ENCODE results near the gene ACTBL2.
A peak's percentile ranks its signal among the peaks of the same experiment; 100 is the strongest.
"Not testable (repeated sequence)": the region's sequence is repeated elsewhere in the genome, so short reads cannot be mapped to it uniquely, and the experiment has no call there.

The ACTBL2 gene

DNA sequence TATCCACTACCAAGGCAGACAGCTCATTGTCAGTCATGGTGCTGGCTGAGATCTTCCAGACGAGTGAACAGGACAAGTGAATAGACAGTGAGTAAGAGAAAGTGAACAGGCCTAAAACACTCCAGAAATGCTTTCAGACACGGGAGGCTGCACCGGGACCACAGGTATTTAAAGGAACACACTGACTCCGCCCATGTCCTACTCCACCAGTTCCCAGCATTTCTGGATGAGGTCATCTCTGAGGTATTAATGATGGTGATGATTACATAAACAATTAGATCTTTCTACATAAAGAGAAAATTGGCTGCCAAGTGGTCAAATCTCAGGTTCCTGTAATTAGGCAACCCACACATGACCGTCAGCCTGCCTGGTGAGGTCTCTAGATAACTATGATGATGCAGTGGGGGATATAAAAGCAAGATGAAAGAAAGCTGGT lies at the start of gene ACTBL2:
ACTBL2 (minus strand) TSS at position 141 of the 436 bp plus-strand sequence; CDS start at position 37, 104 bp downstream.
- H3K4me3 ChIP-seq = no peak within 1 kb of the TSS
- no peak within 1 kb of the TSS for H3K27ac ChIP-seq

DNA sequence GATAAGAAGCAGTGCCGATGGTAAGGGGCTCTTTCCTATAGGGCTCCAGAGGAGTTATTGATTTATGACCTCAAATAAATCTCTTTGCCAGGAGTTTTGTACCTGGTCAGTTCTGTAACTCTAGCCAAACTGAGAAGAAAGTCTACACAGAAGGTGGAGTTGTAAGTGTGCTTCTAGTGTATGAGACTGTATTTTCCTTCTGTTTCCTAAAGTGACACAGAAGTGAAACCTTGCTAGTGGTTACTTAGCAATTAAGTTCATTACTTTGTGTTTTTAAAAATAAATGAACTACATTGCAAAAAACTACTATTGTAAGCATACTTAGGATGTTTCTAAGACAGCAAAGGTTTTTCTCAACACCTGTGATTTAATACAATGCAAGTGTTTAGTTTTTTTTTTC lies 48.7 kb upstream of the ACTBL2 start:
- Histone ChIP-seq H3K27ac (no peak overlapping the region), H3K4me3 (no peak overlapping the region)

DNA sequence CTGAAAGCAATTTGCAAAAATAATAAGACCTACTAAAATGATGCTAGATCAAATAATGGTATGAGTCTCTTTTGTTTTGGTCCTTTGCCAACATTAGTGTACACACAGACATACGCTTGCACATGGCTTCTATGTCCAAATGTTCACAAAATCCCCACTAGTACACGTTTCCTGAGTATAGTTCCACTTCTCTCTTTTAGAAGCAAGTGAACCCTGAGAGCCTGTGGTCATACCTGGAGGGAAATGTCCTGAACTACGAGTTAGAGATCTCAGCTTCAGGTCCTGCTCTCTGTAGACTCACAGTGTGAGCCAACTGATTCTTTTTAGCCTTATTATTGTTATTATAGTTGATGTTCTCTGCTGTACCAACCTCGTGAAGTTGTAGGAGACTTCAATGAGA lies 47.3 kb upstream of the ACTBL2 start:
- Histone ChIP-seq H3K4me3 (no peak overlapping the region), H3K27ac (no peak overlapping the region)

DNA sequence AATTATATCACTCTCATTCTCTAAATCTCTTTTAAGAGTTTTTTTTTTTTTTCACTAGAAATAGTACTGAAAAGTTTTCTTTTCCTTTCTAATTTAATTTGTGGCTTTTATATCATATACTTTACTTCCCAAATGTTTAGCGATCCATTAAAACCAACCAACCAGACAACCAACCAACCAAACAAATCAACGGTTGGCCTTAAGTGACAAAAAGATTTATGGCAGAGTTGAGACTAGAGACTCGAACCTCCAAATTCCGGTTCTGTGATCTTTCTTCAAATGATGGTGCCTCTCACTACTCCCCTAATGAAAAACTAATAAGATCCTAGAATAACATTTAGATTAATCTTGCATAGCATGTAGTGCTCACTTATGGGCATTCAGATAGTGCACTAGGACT lies 45.3 kb upstream of the ACTBL2 start:
- Histone ChIP-seq H3K4me3 (no peak overlapping the region), H3K27ac (no peak overlapping the region)

DNA sequence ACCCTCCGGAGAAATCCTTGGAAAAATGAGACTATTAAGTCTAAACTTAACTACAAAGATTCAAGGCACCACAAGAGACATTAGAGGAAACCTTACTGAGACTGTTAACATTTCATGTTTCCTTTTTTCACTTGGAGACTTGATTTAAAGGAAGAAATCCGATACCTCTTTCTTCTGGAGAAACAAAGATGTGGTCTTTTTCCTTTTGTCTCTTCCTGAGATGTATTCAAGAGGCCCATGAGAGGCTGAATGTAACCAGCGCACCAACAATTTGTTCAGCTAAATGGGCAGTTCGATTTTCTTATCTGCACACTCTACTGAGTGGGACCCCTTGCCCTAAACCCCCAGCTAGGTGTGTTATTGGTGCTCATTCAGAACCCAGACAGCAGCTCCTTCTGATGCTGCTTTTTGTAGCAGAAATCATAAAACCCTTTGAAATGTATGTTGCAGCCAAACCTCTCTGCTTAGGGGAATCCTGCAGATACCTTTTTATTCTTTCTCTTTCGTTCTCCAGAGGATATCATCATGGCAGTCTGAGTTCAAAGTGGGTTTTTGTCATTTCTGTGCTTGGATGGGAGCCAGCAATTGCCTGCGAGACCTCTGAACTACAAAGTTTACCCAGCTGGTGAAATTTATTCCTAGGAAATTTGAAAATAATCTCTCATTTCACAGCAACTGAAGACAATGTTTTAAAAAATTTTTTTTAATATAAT lies 41.9 kb upstream of the ACTBL2 start:
- H3K27ac ChIP-seq = no peak overlapping the region
- no peak overlapping the region for H3K4me3 ChIP-seq

DNA sequence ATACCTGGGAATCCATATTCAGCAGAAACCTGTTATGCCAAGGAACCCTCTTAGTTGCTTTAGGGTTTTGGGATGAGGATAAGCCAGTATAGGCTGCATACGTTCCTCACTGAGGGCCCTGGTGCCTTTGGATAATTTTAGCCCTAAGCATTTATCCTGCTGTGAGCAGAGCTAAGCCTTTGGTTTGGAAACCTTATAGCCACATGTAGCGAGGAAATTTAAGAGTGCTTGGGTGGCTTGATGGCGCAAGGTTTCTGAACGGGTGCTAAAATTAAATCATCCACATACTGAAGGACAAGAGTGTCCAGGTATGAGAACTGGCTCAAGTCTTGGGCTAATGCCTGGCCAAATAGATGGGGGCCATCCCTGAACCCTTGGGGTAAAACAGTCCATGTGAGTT lies 39.9 kb upstream of the ACTBL2 start:
- H3K4me3 ChIP-seq, H3K27ac ChIP-seq: not testable (repeated sequence)

DNA sequence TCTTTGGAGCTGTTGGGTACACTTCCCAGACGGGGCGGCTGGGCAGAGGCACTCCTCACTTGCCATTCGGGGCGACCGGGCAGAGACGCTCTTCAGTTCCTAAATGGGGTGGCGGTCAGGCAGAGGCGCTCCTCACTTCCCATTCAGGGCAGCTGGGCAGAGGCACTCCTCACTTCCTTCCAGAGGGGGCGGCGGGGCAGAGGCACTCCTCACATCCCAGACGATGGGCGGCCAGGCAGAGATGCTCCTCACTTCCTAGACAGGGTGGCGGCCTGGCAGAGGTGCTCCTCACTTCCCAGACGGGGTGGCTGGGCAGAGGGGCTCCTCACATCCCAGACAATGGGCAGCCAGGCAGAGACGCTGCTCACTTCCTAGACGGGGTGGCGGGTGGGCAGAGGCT lies 35.8 kb upstream of the ACTBL2 start:
- not testable (repeated sequence) for H3K27ac ChIP-seq, H3K4me3 ChIP-seq

DNA sequence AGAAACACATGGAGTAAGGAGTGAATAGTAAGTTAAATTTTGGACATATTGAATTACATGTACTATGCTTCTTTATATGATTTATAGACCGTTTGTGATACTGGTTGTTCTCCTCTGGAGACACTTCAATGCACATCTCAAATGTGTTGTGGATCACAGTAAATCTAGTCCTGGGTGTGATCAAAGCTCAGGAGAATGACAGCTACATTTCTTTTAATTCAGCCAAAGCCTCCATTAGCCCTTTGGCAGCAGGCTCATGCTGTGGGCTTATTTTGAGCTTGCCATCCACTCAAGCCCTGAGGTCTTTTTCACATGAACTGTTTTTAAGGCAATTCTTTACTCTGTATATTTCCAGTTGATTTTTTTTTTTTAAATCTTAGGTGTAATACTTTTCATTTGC lies 34.6 kb upstream of the ACTBL2 start:
- Histone ChIP-seq H3K27ac (no peak overlapping the region), H3K4me3 (no peak overlapping the region)

DNA sequence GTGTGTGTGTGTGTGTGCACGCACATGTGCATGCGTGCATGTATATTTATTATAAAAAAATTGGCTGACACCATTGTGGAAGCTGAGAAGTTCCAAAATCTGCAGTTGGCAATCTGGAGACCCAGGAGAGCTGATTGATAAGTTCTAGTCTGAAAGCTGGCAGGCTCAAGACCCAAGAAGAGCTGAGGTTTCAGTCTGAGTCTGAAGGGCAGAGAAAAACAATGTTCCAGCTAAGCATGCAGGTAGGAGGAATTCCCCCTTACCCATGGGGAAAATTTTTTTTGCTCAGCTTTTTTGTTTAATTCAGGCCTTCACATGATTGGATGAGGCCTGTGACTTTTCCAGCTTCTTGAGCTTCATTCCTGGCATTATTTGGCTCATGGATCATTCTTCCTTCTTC lies 31.2 kb upstream of the ACTBL2 start:
- Histone ChIP-seq H3K27ac (no peak overlapping the region), H3K4me3 (no peak overlapping the region)

DNA sequence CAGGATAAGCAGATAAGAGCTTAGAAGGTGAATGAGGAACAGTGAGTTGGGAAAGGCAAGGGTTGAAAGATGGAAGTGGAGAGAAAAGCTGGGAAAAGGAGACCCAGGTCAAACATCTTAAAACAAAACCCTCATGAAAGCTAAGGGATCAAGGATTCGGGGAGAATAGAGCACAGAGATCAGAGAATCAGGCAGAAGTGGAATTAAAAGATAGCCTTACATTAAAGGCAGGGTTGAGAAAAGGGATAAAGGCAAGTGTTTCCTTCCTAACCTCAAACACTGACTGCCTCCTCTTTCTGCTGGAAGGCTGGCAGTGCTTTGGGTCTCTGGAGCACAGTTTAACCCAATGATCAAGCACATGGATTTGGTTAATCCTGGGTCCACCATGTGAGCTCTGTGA lies 28.7 kb upstream of the ACTBL2 start:
- H3K27ac ChIP-seq = no peak overlapping the region
- no peak overlapping the region for H3K4me3 ChIP-seq

DNA sequence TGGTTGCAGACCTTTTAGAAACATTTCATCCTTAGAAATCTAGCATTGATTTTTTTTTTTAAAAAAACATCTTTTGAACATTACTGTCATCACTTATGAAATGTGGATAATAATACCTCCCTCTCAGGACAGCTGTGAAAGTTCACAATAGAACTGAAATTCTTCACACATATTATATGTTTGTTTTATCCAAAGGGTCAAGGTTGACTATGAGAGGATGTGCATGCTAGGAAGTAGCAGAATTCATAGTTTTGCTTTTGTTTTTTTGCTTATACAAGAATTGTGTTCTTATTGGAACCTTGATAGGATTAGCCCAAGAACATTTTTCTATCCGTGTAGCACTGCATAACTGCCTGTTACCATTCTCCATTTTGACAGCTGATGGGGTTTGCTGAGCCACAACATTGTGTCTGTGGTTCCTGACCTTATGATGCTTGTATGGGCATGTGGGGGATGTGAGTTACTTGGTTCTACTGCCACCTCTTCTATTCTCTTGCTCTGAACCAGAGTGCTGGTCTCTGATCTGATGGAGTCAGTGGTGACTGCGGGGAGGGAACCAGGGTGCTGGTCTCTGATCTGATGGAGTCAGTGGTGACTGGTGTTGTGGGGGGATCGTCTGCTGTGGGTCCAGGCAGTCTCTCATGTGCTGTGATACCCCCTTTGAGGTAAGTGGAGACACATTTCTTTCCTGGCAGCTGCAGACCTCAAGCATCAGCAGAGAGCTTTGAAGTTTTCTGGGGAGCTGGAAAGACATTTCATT lies 27.1 kb upstream of the ACTBL2 start:
- H3K27ac ChIP-seq = no peak overlapping the region
- no peak overlapping the region for H3K4me3 ChIP-seq

DNA sequence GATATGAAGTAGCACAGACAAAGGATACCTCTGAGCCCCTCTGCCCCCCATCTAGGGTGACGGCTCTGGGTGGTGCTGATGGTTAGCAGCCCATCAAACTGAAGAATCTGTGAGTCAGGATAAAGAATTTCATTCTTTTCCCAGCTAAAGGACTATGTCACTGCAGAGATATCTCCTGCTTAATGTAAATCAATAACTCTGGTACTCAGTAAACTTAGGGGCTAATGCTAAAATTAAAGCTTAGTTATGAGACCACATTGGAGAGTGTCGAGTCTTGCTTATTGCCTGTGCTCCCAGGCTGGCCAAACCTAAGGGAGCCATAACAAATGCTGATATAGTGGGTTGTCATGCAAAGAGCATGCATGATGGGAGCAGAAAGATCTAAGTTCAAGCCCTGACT lies 25.6 kb upstream of the ACTBL2 start:
- H3K27ac ChIP-seq = no peak overlapping the region
- H3K4me3 ChIP-seq = no peak overlapping the region

DNA sequence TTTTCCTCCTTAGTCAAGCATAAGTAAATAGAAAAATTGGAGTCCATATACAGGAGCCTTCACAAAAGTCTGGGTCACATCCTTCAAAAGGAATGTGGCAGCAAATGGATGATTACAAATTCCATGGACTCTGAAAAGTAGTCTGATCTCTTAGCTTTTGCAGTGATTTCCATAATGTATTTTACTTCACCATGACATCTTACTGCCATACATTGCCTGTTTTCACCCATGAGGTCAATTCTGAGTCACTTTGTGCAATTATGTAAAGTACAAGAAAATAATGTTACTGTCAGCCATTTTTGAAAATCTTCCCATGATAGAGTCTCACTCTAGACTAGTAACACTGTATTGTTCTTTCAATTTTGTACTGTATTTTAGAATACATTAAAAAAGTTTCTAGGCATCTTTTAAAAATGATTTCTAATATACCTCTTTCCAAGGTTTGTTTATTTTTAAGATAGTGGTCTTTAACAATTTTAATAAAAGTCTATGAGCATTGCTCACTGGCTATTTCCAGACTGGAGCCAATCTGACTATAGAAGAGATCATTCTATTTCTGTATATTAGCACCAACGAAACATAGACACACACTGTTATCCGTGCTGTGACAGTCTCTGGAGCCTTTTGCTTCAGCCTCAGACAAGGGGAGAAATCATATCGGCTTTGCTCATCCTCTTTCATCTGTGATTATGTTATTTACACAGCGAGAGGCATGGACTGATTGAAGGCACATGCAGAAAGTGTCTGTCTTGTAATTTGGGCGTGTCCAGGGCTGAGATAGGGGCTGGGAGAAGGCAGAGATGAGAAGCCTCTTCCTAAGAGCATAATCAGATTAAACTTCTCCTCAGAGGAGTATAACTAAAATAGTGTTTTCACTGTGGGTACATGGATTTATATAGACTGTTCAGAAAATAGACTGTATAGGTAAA lies 22.9 kb upstream of the ACTBL2 start:
- H3K27ac ChIP-seq = no peak overlapping the region
- H3K4me3 ChIP-seq = no peak overlapping the region

DNA sequence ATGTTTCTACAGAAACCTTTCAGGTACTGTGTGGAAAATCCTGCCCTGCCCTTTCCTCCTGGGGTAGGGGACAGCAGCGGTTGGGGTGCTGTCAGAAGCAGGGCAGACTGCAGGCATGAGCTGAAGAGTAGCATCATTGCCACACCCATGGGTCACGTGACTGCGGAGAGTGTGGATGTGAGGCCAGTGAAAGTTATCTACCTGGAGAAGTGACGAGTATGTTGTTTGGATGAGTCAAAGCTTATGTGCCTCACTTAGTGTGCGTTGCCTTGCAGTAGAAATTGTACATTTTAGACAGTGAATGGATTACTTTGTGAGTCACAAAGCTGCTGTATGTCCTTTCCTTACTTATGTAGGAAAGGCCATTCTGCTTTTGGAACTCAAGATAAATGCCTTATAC lies 21.7 kb upstream of the ACTBL2 start:
- no peak overlapping the region for H3K4me3 ChIP-seq
- no peak overlapping the region for H3K27ac ChIP-seq

DNA sequence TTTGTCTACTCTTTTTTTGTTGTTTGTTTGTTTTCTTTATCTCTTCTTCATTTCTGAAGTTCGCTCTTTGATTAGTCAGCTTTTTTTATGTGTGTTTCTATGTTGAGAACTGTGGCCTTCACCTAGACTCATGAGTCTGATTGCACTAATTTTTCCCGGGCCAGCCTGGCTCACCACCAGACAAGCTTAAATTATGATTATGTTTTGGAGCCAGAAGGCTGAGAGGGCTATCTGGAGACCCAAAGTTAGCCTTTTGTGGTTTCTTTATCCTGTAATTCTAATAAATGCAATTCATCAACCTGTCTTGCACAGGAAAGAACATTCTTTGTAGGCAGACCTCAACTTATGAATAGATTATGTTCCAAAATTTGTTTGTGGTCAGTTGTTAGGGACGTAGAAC lies 20.8 kb upstream of the ACTBL2 start:
- Histone ChIP-seq H3K4me3 (no peak overlapping the region), H3K27ac (no peak overlapping the region)

DNA sequence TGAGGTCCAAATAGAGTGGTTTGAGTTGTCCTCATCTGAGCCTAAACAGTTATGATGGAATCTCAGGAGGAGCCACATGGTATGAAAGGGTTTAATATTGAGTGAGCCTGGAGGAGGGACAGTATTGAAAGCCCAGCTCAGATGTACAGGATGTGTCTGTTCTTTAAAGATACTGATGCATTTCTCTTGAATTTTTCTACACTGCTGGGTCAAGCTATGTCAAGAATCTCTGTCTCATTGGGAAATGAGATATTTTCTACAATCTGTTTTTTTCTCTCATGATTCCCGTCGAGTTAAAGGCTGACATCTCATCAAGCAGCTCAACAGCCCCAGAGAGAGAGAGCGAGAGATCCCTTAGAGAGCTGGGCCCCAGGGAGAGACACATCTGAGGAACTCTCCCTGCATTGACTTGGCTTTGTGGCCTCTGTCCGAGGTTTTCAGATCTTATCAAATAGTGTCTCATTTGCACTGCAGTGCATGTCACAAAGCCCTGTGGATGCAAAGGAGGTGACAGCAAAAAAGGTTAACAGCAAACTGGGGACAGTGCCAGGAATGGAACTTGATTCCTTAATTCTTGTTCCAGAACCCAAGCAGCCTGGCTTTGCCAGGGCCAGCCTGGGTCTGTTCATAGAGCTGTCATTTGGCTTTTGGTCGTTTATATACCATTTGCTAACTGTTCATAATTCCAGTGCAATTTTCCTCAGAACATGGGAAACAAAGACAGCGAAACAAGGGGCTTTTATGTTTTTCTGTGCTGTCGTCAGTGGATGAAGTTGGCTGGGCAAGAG lies 19.0 kb upstream of the ACTBL2 start:
- H3K27ac ChIP-seq = no peak overlapping the region

DNA sequence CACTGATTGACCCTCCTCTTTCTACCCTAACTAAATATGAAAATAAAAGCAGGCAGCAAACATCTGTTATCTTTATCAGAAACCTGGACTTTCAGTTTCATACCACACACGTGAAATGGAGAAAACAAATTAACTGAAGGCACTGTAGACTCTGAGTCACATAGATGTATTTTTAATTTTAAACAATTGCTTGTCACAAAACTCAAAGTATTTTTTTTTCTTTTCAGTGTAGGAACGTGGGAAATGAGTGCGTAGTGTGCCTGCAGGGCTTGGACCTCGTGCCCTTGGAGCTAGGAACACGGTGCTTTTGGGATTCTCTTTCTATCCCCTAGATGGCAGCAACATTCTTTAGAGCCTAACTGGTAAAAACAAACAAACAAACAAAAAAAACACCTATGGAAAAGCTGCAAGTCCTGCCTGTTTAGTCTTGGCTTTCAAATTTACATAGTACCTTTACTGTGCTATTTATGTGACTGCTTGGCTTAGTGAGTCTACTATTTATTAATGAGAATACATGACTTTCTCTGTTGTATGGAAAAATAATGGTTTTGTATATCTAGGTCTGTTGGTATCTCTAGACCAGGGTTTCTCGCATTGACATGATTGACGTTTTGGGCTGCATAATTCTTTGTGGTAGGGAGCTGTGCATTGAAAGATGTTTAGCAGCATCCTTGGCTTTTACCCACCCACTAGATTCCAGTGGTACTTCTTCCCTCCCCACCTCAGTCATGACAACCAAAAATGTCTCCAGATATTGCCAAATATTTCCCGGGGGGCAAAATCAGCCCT lies 16.8 kb upstream of the ACTBL2 start:
- H3K27ac ChIP-seq = no peak overlapping the region
- peak overlapping the region in 1 of 7 experiments; percentile 13 for H3K4me3 ChIP-seq

More for the DNA sequence above, 19.0 kb upstream of the ACTBL2 start:
- H3K4me3 ChIP-seq = no peak overlapping the region

DNA sequence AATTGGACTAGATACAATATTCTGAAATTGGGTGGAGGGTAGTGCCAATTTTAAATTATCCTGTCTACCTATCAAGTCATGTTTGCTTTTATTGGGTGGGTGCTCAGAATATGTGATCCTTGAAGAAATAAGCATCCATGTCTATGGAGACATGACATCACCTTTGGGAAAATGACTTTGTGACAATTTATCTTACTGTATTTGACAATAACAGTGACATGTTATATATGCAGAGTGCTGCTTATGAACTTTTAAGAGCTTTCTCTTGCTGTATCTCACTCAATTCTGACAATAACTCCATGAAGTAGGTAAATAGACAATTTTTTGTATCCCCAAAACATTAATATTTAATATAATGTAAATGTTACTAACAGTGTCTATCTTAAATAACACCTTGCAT lies 15.1 kb upstream of the ACTBL2 start:
- no peak overlapping the region for H3K27ac ChIP-seq
- no peak overlapping the region for H3K4me3 ChIP-seq

All from skin epidermis (tissue), 12 donors.